PC-3 (cell line): ENCODE results near the gene OR14A16. TPM values are rescaled to one million over a fixed set of nuclear protein-coding genes. Genes with fewer than 3 reads are reported as not detected.

ENCODE experiments used
- ATAC-seq: fragments of 200-7000 bp; cut with Tn5 transposase; 2 replicates; pipeline ENCODE4 v1.9.1; 2020; ENCODE audit warnings: mild to moderate bottlenecking, moderate library complexity
- BruUV-seq: library from RNA; stranded (reverse); fragments of 400-500 nt; replicated peaks from 2 replicates; lab custom pipeline; 2021; lab: Mats Ljungman, UMichigan
- CTCF ChIA-PET: fragments of 300-600 bp; sonication (Branson Sonifier 250); formaldehyde crosslinking; loops from one replicate; lab custom pipeline; 2022; ENCODE audit warnings: antibody characterized with exemption; lab: Charles Lee
- POLR2A ChIA-PET: fragments of 300-600 bp; sonication (Branson Sonifier 250); formaldehyde crosslinking; loops from one replicate; lab custom pipeline; 2022; ENCODE audit warnings: antibody characterized with exemption; ENCODE audit not compliant: unreplicated experiment; lab: Charles Lee
- DNase-seq: peaks from one replicate; pipeline ENCODE4 v3.0.0-alpha.2; 2015
- H2AFZ ChIP-seq: fragments of 300-600 bp; sonication (generic); 2 replicates; pipeline ENCODE4 v1.6.0; 2016; ENCODE audit warnings: antibody characterized with exemption, low read length
- H3F3A ChIP-seq: fragments of 300-600 bp; sonication (generic); one replicate; pipeline ENCODE4 v1.6.0; 2017; ENCODE audit warnings: antibody characterized with exemption, low read length, control low read depth, mild to moderate bottlenecking; ENCODE audit not compliant: unreplicated experiment
- H3K27ac ChIP-seq: fragments of 300-600 bp; sonication (generic); 2 replicates; pipeline ENCODE4 v1.5.1; 2016; ENCODE audit warnings: mild to moderate bottlenecking, low read length
- H3K27me3 ChIP-seq: fragments of 300-600 bp; sonication (generic); 2 replicates; pipeline ENCODE4 v1.6.1; 2016; ENCODE audit warnings: low read length, mixed read lengths
- H3K36me3 ChIP-seq: fragments of 300-600 bp; sonication (generic); 2 replicates; pipeline ENCODE4 v1.6.1; 2016; ENCODE audit warnings: low read depth, mixed run types, low read length, mixed read lengths
- H3K4me1 ChIP-seq: fragments of 300-600 bp; sonication (generic); 2 replicates; pipeline ENCODE4 v1.5.1; 2016; ENCODE audit warnings: low read length; ENCODE audit not compliant: insufficient read depth
- H3K4me2 ChIP-seq: fragments of 300-600 bp; sonication (generic); 2 replicates; pipeline ENCODE4 v1.6.0; 2016; ENCODE audit warnings: low read length
- H3K4me3 ChIP-seq: fragments of 300-600 bp; sonication (generic); 2 replicates; pipeline ENCODE4 v1.5.1; 2016; ENCODE audit warnings: mild to moderate bottlenecking, low read length, mixed read lengths
- H3K79me2 ChIP-seq: fragments of 300-600 bp; sonication (generic); 2 replicates; pipeline ENCODE4 v1.6.1; 2017; ENCODE audit warnings: low read length, mixed read lengths
- H3K9ac ChIP-seq: fragments of 300-600 bp; sonication (generic); 2 replicates; pipeline ENCODE4 v1.6.0; 2016; ENCODE audit warnings: mild to moderate bottlenecking, low read length
- H3K9me2 ChIP-seq: fragments of 300-600 bp; sonication (generic); replicated peaks from 2 replicates; pipeline ENCODE4 v1.6.1; 2016; ENCODE audit warnings: mixed run types, low read length, mixed read lengths
- H3K9me3 ChIP-seq: fragments of 300-600 bp; sonication (generic); 2 replicates; pipeline ENCODE4 v1.6.1; 2016; ENCODE audit warnings: low read length, mixed read lengths
- H4K20me1 ChIP-seq: fragments of 300-600 bp; sonication (generic); 2 replicates; pipeline ENCODE4 v1.6.1; 2016; ENCODE audit warnings: low read length, mixed read lengths
- CTCF ChIP-seq: fragments of 300-600 bp; sonication (generic); conservative IDR thresholded peaks from 2 replicates; pipeline ENCODE4 v1.5.1; 2017; ENCODE audit warnings: antibody characterized with exemption, low read depth, mild to moderate bottlenecking, low read length
- EZH2 ChIP-seq: fragments of 300-600 bp; sonication (generic); IDR thresholded peaks from one replicate; pipeline ENCODE4 v1.6.1; 2017; ENCODE audit warnings: antibody characterized with exemption, mild to moderate bottlenecking, low read length; ENCODE audit not compliant: unreplicated experiment
- EZH2phosphoT487 ChIP-seq: fragments of 300-600 bp; sonication (generic); IDR thresholded peaks from 2 replicates; pipeline ENCODE4 v1.6.1; 2018; ENCODE audit warnings: mild to moderate bottlenecking, antibody characterized with exemption, low read length, borderline replicate concordance
- intact Hi-C: fragments of 100-400 bp; cut with micrococcal nuclease; formaldehyde crosslinking; loops from 2 replicates; pipeline ENCODE4 v1.9.0; 2023
- total RNA-seq: library from RNA; depleted of rRNA; stranded (reverse); fragments of >200 nt; gene quantifications from 2 replicates; pipeline ENCODE4 v1.2.3, GENCODE V29; 2014

The OR14A16 gene
- total RNA-seq, 1 experiment from 2014 or later, result not detected

- no peaks in the 10 kb centered on the region for H3F3A ChIP-seq
- ChIA-PET POLR2A (no interaction called here), CTCF (no interaction called here)
- DNase-seq, result no peak
- intact Hi-C loops, result no loop called here
- BruUV-seq, result no TSS peak
- H3K27me3 ChIP-seq, result no peaks in the 10 kb centered on the region
- no peaks in the 10 kb centered on the region for H3K9me2 ChIP-seq
- no peak for TF ChIP-seq EZH2
- TF ChIP-seq CTCF, result no peak
- TF ChIP-seq EZH2phosphoT487, result no peak
- no peak for ATAC-seq
- peaks cover 51% of the 10 kb centered on the region for H3K36me3 ChIP-seq
- H3K9ac ChIP-seq, result no peak overlapping the region
- peaks cover 13% of the 10 kb centered on the region for H3K79me2 ChIP-seq
- H3K4me3 ChIP-seq, result no peak overlapping the region
- no peak overlapping the region for H3K27ac ChIP-seq
- no peak overlapping the region for H3K4me2 ChIP-seq
- no peaks in the 10 kb centered on the region for H3K4me1 ChIP-seq
- no peak overlapping the region for H2AFZ ChIP-seq
- H4K20me1 ChIP-seq, result no peaks in the 10 kb centered on the region
- no peaks in the 10 kb centered on the region for H3K9me3 ChIP-seq
These were observed 40.7 kb upstream of the OR14A16 start for GRCh38 chr1:247864644-247865043.

- Histone ChIP-seq H3K9me3 (no peaks in the 10 kb centered on the region), H3K4me3 (no peak overlapping the region), H3K4me2 (no peak overlapping the region), H4K20me1 (0 out of 2 replicates have a peak, but pooled peaks cover 4% of the 10 kb centered on the region), H2AFZ (no peak overlapping the region), H3K36me3 (peaks cover 34% of the 10 kb centered on the region; the same call in 1 of the 2 replicates), H3K27me3 (no peaks in the 10 kb centered on the region), H3F3A (no peaks in the 10 kb centered on the region), H3K27ac (no peak overlapping the region), H3K79me2 (peaks cover 31% of the 10 kb centered on the region), H3K4me1 (peaks cover 9% of the 10 kb centered on the region; the same call in 1 of the 2 replicates), H3K9me2 (no peaks in the 10 kb centered on the region), H3K9ac (no peak overlapping the region)
- ChIA-PET CTCF (no interaction called here), POLR2A (no interaction called here)
- no peak for ATAC-seq
- DNase-seq, result no peak
- TF ChIP-seq EZH2phosphoT487 (no peak), EZH2 (no peak)
- no TSS peak for BruUV-seq
- intact Hi-C loops, result no loop called here
These were observed 38.8 kb upstream of the OR14A16 start for GRCh38 chr1:247862756-247863155.

GRCh38 chr1:247857985-247858619, 34.2 kb upstream of the OR14A16 start:
- peak overlapping the region; percentile 88 for H2AFZ ChIP-seq
- ChIA-PET CTCF (interaction anchor here (0.6 to 2.2 kb wide), 3 partner anchors 48 to 219 kb away, joined by 5 to 14 read pairs (median 5); no protein-coding TSS in a partner anchor), POLR2A (no interaction called here)
- no peaks in the 10 kb centered on the region for H3K9me3 ChIP-seq
- TF ChIP-seq EZH2 (no peak), EZH2phosphoT487 (no peak), CTCF (no peak)
- H3K36me3 ChIP-seq, result peaks cover 12% of the 10 kb centered on the region; the same call in 1 of the 2 replicates
- H3K79me2 ChIP-seq, result peaks cover 33% of the 10 kb centered on the region
- H3K27me3 ChIP-seq, result no peaks in the 10 kb centered on the region
- intact Hi-C loops, result loop anchor here (1.0 to 5.0 kb wide), 6 partner anchors 9 to 329 kb away; partner anchors contain the start of gene OR14A2
- H3K4me3 ChIP-seq, result peak overlapping the region; percentile 72
- H3K4me1 ChIP-seq, result peaks cover 26% of the 10 kb centered on the region
- H3K27ac ChIP-seq, result no peak overlapping the region
- no peaks in the 10 kb centered on the region for H3K9me2 ChIP-seq
- DNase-seq (peak; percentile 31), ATAC-seq (no peak)
- H3K9ac ChIP-seq, result peak overlapping the region; percentile 66
- BruUV-seq, result TSS peak; percentile 61
- H3F3A ChIP-seq, result no peaks in the 10 kb centered on the region
- H4K20me1 ChIP-seq, result 0 out of 2 replicates have a peak, but pooled peaks cover 4% of the 10 kb centered on the region
- H3K4me2 ChIP-seq, result peak overlapping the region; percentile 85
